ENCODE results near the gene CTIF.

GRCh38 chr18:48741866-48742265, 203.0 kb downstream of the CTIF start:
- TF ChIP-seq CTCF (conservative IDR thresholded peaks at IDR 0.05; ENCODE audit: low read depth, low read length) = no peak
- TF ChIP-seq EZH2 (IDR thresholded peaks at IDR 0.05; ENCODE audit: low read length, unreplicated experiment) = no peak
